B cell (primary cell): ENCODE data around the gene MLNR. TPM values are rescaled to one million over a fixed set of nuclear protein-coding genes. Genes with fewer than 3 reads are reported as not detected.

Experiments used
- ATAC-seq: fragments of 200-7000 bp; cut with Tn5 transposase; one replicate; pipeline ENCODE4 v1.10.0; 2021; ENCODE audit warnings: low read depth, mild to moderate bottlenecking, moderate number of reproducible peaks, moderate library complexity
- CTCF ChIA-PET: fragments of 350-600 bp; sonication (Branson Sonifier 250); formaldehyde crosslinking; loops from one replicate; lab custom pipeline; 2021; ENCODE audit warnings: antibody characterized with exemption, inconsistent platforms; lab: Charles Lee
- POLR2A ChIA-PET: fragments of 350-600 bp; sonication (Branson Sonifier 250); formaldehyde crosslinking; loops from one replicate; lab custom pipeline; 2021; ENCODE audit warnings: antibody characterized with exemption; lab: Charles Lee
- DNase-seq: peaks from one replicate; pipeline ENCODE4 v3.0.0; 2013
- H2AFZ ChIP-seq: 2 replicates; pipeline ENCODE4 v1.6.1; 2012; ENCODE audit warnings: mild to moderate bottlenecking, low read depth, low read length; ENCODE audit not compliant: insufficient read depth, poor library complexity, severe bottlenecking
- H3K27ac ChIP-seq, 2 donors: 1 replicate in 1 of 2; 2 replicates in 1 of 2; pipeline ENCODE4 v1.5.1; 2012 to 2013; ENCODE audit warnings: low read length in 2 of 2, mild to moderate bottlenecking in 2 of 2, moderate library complexity in 1 of 2
- H3K27me3 ChIP-seq, 4 experiments: fragments of 200-600 bp in 1 of 4; sonication (generic) in 1 of 4; replicated peaks in 1 of 4; 1 replicate in 2 of 4; 2 replicates in 2 of 4; pipeline versions ENCODE4 v1.6.1 to v1.7.0; 2013 to 2016; ENCODE audit warnings: low read length in 3 of 4, mild to moderate bottlenecking in 2 of 4, mixed read lengths in 1 of 4, moderate library complexity in 1 of 4; ENCODE audit not compliant: insufficient read depth in 4 of 4, control insufficient read depth in 3 of 4; ENCODE audit errors: control extremely low read depth in 1 of 4
- H3K36me3 ChIP-seq, 2 experiments: replicated peaks in 1 of 2; 1 replicate in 1 of 2; 2 replicates in 1 of 2; pipeline versions ENCODE4 v1.6.1 to v1.7.1; 2013; ENCODE audit warnings: low read length in 1 of 2; ENCODE audit not compliant: insufficient read depth in 2 of 2, control insufficient read depth in 1 of 2; ENCODE audit errors: control extremely low read depth in 1 of 2, extremely low read depth in 1 of 2
- H3K4me1 ChIP-seq, 2 donors: fragments of 200-600 bp in 1 of 2; sonication (generic) in 1 of 2; 1 replicate in 1 of 2; 2 replicates in 1 of 2; pipeline versions ENCODE4 v1.5.1 to v1.6.1; 2013 to 2017; ENCODE audit warnings: low read length in 2 of 2; ENCODE audit not compliant: control insufficient read depth in 2 of 2, insufficient read depth in 2 of 2
- H3K4me2 ChIP-seq: replicated peaks from 2 replicates; pipeline ENCODE3; 2012; ENCODE audit warnings: mild to moderate bottlenecking, low read depth, low read length; ENCODE audit not compliant: poor library complexity, severe bottlenecking
- H3K4me3 ChIP-seq, 5 experiments: fragments of 200-600 bp in 1 of 5; sonication (generic) in 1 of 5; 1 replicate in 3 of 5; 2 replicates in 2 of 5; pipeline versions ENCODE4 v1.5.1 to v1.7.0; 2011 to 2016; ENCODE audit warnings: low read length in 4 of 5, mild to moderate bottlenecking in 4 of 5, low read depth in 2 of 5, control low read depth in 1 of 5, moderate library complexity in 1 of 5; ENCODE audit not compliant: insufficient read depth in 1 of 5; ENCODE audit errors: control extremely low read depth in 1 of 5, extremely low read depth in 1 of 5
- H3K79me2 ChIP-seq: fragments of 200-600 bp; sonication (generic); one replicate; pipeline ENCODE4 v1.6.0; 2016; ENCODE audit warnings: low read length; ENCODE audit not compliant: control insufficient read depth, insufficient read depth
- H3K9ac ChIP-seq: fragments of 200-600 bp; sonication (generic); 2 replicates; pipeline ENCODE4 v1.6.1; 2017; ENCODE audit warnings: mild to moderate bottlenecking, low read length, moderate library complexity
- H3K9me3 ChIP-seq, 3 donors: one replicate each; pipeline versions ENCODE4 v1.6.1 to v1.7.1; 2013; ENCODE audit warnings: low read length in 2 of 3; ENCODE audit not compliant: control insufficient read depth in 2 of 3, insufficient read depth in 1 of 3; ENCODE audit errors: control extremely low read depth in 1 of 3
- H4K20me1 ChIP-seq: 2 replicates; pipeline ENCODE4 v1.6.0; 2012; ENCODE audit warnings: mild to moderate bottlenecking, low read length; ENCODE audit not compliant: insufficient read depth, control insufficient read depth, poor library complexity, severe bottlenecking
- H3K27ac Mint-ChIP-seq: one replicate; pipeline ENCODE4 v1.8.0; 2021; ENCODE audit warnings: mixed read lengths
- H3K27me3 Mint-ChIP-seq: one replicate; pipeline ENCODE4 v1.8.0; 2021; ENCODE audit warnings: mixed read lengths
- H3K4me1 Mint-ChIP-seq: one replicate; pipeline ENCODE4 v1.8.0; 2021; ENCODE audit warnings: mixed read lengths
- H3K4me3 Mint-ChIP-seq: one replicate; pipeline ENCODE4 v1.8.0; 2021; ENCODE audit warnings: mixed read lengths
- H3K9me3 Mint-ChIP-seq: one replicate; pipeline ENCODE4 v1.8.0; 2022; ENCODE audit warnings: mixed read lengths; ENCODE audit not compliant: insufficient read depth
- CTCF ChIP-seq: fragments of 200-600 bp; IDR thresholded peaks from one replicate; pipeline ENCODE4 v1.8.0; 2022; ENCODE audit warnings: antibody characterized with exemption, mild to moderate bottlenecking
- EZH2 ChIP-seq: IDR thresholded peaks from 2 replicates; pipeline ENCODE4 v1.6.1; 2012; ENCODE audit warnings: borderline replicate concordance, low read depth, mild to moderate bottlenecking, moderate library complexity, low read length; ENCODE audit not compliant: insufficient read depth, poor library complexity, severe bottlenecking
- WGBS: methylation state at CpG from one replicate; pipeline ENCODE4 v1.1.5; 2013; ENCODE audit warnings: missing lambda C conversion rate; ENCODE audit not compliant: insufficient coverage; 5-methylcytosine and 5-hydroxymethylcytosine counted together
- intact Hi-C: fragments of 100-400 bp; cut with micrococcal nuclease; formaldehyde crosslinking; loops from one replicate; pipeline ENCODE4 v1.10.0; 2022
- polyA plus RNA-seq: library from polyadenylated mRNA; depleted of rRNA; stranded (reverse); fragments of >200 nt; gene quantifications from 2 replicates; pipeline ENCODE4 v1.2.3, GENCODE V29; 2012
- total RNA-seq, 2 donors: library from RNA; stranded (reverse); fragments of 120-200 nt in 1 of 2; gene quantifications; 1 replicate in 1 of 2; 2 replicates in 1 of 2; pipeline versions ENCODE4 v1.2.3 to v1.2.4, GENCODE V29; 2013 to 2022

The MLNR gene
- total and polyA plus RNA-seq, 2 donors (not counting 1 experiment from before 2014, with no cell fraction given), result not detected

- Histone ChIP-seq H3K9me3 (peaks cover 0 to 30% (median 0%) of the 10 kb centered on the region in 3 donors), H3K9ac (no peak overlapping the region), H3K27ac (no peak overlapping the region), H2AFZ (no peak overlapping the region), H3K4me3 (no peak overlapping the region), H3K4me1 (peaks cover 30 to 33% of the 10 kb centered on the region in 2 donors), H3K4me2 (peak overlapping the region; percentile 28), H4K20me1 (no peaks in the 10 kb centered on the region), H3K79me2 (no peaks in the 10 kb centered on the region), H3K36me3 (no peaks in the 10 kb centered on the region), H3K27me3 (peaks cover 0 to 22% (median 13%) of the 10 kb centered on the region in 4 experiments)
- H3K9me3 Mint-ChIP-seq, result no peaks in the 10 kb centered on the region
- intact Hi-C loops, result no loop called here
- H3K27me3 Mint-ChIP-seq, result peaks cover 28% of the 10 kb centered on the region
- H3K27ac Mint-ChIP-seq, result no peak overlapping the region
- H3K4me1 Mint-ChIP-seq, result peaks cover 42% of the 10 kb centered on the region
- no peak for DNase-seq
- no peak for ATAC-seq
- ChIA-PET POLR2A (no interaction called here), CTCF (interaction anchor here (1.4 kb wide), 1 partner anchor 67 kb away, joined by 9 read pairs; no protein-coding TSS in a partner anchor)
- TF ChIP-seq CTCF (no peak), EZH2 (no peak)
- 75% methylated on average over 3 of the region's 6 CpGs for WGBS
- peak overlapping the region; percentile 57 for H3K4me3 Mint-ChIP-seq
Observed at GRCh38 chr13:49213997-49214916, 5.9 kb upstream of the MLNR start.
